ENCODE results near the gene MAGEC3.
"Not testable (repeated sequence)": the region's sequence is repeated elsewhere in the genome, so short reads cannot be mapped to it uniquely, and the experiment has no call there.

Gene MAGEC3, protein sequence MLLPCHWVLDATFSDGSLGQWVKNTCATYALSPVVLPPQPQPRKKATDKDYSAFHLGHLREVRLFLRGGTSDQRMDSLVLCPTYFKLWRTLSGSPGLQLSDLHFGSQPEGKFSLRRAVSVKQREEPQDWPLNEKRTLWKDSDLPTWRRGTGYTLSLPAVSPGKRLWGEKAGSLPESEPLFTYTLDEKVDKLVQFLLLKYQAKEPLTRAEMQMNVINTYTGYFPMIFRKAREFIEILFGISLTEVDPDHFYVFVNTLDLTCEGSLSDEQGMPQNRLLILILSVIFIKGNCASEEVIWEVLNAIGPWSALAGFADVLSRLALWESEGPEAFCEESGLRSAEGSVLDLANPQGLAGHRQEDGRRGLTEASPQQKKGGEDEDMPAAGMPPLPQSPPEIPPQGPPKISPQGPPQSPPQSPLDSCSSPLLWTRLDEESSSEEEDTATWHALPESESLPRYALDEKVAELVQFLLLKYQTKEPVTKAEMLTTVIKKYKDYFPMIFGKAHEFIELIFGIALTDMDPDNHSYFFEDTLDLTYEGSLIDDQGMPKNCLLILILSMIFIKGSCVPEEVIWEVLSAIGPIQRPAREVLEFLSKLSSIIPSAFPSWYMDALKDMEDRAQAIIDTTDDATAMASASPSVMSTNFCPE

DNA sequence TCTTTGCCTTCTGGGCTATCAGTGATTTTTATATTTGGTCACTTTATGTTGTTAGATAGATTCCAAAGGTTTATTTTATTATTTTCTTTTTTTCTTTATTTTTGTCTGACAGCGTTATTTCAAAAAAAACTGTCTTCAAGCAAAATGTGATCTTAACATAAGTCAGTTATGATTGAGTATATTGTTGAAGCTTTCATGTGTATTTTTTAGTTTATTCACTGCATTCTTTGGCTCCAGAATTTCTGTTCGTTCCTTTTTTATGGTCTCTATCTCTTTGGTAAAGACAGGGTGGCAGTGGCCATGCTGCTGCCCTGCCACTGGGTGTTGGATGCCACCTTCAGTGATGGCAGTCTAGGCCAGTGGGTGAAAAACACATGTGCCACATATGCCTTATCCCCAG is at the start of gene MAGEC3:
Gene MAGEC3 (plus strand): TSS at position 301 of the 400 bp plus-strand sequence. CDS start 0 bp downstream, at position 301.
- FAIRE-seq, result no peak

DNA sequence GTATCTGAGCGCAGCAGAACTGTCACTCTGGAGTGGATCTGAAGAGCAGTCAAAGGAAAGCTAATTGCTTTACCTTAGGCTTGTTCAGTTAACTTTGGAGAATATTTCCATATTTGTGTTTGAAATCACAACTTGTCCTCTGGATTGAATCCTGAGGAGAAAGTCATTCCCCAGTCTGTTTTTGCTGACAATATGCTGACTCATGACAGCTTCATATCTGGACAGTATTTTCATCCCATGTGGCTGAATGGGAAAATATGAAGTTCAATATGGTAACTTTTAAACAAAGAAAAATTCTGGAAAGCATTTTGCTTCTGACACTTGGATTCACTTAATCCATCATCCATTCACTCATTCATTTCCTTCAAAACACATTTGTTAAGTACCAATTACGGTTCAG is 46.3 kb upstream of the MAGEC3 start:
- no peak for FAIRE-seq

DNA sequence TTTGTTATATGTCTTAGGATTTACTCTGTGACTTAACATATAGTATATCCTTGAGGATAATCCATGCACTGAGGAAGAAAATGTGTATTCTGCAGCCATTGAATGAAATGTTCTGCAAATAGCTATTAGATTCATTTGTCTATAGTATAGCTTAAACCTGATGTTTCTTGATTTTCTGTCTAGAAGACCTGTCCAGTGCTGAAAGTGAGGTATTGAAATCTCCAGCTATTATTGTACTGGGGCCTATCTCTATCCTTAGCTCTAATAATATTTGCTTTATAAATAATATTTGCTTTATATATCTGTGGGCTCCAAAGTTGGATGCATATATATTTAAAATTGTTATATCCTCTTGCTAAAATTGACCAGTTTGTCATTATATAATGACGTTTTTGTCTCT is 26.7 kb upstream of the MAGEC3 start:
- FAIRE-seq, result no peak

DNA sequence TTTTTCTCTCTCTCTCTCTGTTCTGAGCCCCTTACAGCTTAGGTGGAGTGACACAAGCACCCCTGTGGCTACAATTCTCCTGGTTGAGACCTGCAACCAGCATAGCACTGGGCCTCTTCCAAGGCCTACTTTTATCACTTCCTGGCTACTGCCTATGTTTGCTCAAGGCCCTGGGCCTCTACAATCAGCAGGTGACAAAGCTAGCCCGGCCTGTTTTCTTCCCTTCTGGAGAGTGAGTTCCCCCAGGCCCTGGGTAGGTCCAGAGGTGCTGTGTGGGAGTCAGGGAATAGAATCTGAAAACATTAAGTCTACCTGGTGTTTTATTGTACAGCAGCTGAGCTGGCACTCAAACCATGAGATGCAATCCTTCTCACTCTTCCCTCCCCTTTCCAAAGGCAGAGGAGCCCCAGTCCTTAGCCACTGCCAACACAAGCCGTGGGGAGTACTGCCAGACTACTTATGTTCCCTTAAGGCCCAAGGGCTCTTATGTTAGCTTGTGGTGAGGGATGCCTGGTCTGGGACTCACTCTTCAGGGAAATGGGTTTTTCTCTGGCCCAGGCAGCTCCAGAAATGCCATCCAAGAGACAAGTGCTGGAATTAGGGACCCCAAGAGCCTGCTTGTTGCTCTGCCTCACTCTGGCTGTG is 23.8 kb upstream of the MAGEC3 start:
- no peak for FAIRE-seq

DNA sequence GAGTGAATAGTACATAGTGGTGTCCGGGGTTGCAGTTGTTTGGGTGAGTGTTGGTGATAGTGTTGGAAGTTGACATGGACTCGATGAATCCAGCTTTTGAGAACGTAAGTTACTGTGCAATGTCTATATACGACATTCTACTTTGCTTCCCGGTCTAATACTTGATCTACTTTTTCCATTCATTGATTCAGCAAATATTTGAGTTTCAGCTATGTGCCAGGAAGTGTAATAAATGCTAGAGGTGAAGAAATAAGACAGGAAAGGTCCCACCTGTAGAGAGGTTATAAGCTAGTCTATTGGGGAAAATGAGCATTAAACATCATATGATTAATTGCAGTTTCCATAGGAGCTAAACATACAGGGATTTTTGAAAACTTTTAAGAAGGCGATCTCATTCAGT is 22.2 kb upstream of the MAGEC3 start:
- FAIRE-seq, result no peak

DNA sequence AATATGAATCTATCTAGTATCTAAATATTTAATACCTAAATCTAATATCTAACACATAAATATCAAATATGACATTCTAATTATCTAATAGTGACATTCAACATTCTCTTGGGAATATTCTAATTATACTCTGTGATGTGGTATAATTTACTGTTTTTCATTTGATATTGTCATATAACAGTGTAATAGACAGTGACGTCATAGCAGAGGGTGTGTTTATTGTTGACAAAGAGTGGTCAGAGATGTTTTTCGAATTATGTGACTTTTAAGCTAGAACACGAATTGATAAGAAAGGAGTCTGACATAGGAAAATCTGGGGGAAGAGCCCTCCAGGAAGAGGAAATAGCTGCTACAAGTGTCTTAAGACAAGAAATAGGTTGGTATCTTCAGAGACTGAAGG is 5.9 kb upstream of the MAGEC3 start:
- no peak for FAIRE-seq

DNA sequence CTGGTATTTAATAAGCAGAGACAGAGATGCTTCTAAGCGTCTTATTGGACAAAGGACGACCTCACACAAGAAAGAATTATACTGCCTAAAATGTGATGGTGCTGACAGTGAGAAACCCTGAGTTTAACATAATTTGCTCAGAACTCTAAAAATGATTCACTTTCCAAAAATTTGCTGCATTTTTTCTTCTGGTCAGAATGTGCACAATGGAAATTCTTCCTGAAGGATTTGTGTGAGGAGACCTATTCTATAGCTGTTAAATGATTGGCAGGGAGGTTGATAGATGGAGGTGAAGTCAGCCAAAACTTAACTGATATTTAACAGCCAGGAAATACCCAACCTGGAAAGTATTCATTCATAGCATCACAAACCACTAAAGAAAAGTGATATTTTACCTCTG is 1.7 kb downstream of the MAGEC3 start:
- no peak for FAIRE-seq

DNA sequence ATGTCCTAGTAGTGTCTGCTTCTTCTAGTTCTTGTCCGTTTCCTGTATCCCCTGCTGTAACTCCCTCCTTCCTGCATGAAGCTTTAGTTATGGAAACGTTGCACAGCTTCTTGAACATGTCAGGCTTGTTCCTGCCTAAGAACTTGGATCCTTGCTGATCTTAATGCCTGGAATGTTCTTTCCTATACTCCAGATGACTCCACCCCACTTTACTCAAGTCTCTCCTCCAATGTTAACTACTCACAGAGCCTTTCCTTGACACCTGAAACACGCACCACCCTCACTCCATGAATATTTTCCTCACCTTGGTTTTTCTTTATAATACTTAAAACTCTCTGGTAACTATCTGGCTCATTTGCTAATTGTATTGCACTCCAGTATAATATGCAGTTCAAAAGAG is 19.4 kb downstream of the MAGEC3 start:
- no peak for FAIRE-seq

DNA sequence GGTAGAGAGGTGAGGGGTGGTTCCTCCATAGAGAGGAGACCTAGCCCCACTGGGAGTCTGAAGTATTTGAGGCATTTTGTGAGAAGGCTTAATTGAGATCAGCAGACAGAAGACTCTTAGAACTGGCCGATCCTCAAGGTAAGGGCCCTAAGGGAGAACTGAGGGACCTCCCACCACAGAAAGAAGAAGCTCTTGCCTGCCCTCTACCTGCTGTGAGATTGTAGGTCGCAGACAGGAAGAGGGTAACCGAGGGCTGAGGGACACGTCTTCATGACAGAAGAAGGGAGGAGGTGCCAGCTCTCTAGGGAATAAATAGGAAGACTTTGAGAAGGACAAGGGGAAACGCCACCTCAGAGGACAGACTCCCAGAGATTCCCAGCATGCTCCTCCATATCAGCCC is 41.5 kb downstream of the MAGEC3 start:
- FAIRE-seq, result no peak

DNA sequence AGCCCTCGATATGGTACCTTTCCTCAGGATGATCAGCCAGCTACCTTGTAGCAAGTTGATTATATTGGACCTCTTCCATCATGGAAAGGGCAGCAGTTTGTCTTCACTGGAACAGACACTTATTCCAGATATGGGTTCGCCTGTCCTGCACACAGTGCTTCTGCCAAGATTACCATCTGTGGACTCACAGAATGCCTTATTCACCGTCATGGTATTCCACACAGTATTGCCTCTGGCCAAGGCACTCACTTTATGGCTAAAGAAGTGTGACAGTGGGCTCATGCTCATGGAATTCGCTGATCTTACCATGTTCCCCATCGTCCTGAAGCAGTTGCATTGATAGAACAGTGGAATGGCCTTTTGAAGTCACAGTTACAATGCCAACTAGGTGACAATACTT is 50.7 kb downstream of the MAGEC3 start:
- FAIRE-seq, result not testable (repeated sequence)

DNA sequence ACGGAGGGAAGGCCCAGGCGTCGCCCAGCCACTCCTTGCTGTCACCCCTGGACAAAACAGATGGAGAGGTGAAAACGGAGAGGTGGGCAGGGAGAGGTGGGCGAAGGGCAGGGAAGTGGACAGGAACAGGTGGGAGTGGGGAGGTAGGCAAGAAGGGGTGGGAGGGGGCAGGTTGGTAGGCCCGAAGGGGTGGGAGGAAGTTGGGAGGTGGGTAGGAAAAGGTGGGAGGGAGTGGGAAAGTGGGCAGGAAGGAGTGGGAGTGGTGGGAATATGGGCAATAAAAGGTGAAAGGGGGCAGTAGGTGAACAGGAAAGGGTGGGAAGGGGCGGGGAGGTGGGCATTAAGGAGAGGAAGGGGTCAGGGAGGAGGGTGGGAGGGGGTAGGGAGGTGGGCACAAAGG is 56.6 kb downstream of the MAGEC3 start:
- no peak for FAIRE-seq

DNA sequence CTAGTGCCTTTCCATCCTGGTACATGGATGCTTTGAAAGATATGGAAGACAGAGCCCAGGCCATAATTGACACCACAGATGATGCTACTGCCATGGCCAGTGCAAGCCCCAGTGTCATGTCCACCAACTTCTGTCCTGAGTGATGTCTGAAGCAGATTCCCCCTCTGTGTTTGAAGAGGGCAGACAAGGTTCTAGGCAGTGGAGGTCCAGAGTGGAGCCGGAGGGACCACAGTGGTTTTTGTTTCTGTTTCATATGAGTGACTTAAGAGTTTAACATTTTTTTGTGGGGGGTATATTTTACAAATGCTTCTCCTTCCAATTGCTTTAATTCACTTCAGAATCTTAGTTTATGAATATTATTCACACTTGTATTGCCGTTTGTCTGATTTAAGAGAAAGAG is 59.6 kb downstream of the MAGEC3 start:
- FAIRE-seq, result no peak

DNA sequence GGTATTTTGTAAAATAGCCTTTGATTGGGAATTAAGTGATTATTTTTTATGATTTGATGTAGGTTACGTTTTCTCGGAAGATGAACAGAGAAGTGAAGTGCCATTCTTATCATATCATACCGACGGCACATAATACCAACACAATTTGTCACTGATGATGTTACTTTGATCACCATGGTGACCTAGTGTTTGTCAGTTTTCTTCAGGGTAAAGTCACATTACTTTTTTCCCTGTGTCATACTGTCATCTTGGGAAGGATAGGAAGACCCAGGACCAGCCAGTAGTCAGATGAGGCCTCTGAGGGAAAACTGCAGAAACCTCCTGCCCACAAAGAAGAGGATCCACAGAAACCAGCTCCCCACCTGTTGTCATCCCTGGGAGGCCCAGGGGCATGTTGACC is 64.2 kb downstream of the MAGEC3 start:
- no peak for FAIRE-seq

DNA sequence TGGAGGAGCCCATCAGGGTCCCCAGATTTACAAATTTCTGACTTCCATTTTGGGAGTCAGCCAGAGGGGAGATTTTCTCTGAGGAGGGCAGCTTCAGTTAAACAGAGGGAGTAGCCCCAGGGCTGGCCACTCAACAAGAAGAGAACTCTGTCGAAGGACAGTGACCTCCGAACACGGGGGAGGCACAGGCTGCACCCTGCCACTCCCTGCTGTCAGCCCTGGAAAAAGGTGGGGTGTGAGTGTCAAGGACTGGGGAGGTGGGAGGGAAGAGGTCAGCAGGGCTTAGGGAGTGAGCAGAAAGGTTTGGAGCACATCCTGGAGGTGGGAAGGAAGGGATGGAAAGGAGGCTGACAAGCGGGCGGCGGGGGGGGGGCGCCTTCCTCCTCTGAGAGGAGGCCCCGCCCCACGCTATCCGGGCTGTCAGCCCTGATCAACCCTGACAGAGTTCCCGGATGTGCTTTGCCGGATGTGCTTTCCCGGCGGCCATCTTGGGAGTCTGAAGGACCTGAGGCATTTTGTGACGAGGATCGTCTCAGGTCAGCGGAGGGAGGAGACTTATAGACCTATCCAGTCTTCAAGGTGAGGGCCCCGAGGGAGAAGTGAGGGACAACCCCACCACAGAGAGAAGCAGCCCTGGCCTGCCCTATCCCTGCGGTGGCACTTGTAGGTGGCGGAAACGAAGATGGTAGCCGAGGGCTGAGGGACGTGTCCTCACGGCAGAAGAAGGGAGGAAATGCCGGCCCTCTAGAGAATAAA is 65.5 kb downstream of the MAGEC3 start, which contains the start of gene MAGEC1:
Gene MAGEC1 (plus strand): TSS at position 495 of the 756 bp plus-strand sequence. CDS start 1,179 bp downstream, outside the sequence.
- no peak for FAIRE-seq

DNA sequence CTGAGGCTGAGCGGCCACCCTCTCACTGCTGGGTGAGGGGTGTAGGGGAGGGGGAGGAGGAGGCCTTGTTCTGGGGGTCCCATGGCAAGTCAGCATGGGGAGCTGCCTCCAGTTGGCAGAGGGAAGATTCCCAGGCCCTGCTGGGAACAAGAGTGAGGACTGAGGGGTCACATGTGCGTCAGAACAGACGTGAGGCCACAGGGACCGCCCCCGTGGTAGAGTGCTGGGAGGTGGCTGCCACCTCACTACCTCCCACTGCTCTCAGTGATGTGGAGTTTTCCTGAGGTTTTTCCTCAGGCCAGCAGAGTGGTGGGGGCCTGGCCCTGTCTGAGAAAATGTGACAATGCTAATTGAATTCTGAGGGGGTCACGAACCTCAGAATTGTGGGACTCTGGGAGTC is 66.1 kb downstream of the MAGEC3 start:
- no peak for FAIRE-seq

DNA sequence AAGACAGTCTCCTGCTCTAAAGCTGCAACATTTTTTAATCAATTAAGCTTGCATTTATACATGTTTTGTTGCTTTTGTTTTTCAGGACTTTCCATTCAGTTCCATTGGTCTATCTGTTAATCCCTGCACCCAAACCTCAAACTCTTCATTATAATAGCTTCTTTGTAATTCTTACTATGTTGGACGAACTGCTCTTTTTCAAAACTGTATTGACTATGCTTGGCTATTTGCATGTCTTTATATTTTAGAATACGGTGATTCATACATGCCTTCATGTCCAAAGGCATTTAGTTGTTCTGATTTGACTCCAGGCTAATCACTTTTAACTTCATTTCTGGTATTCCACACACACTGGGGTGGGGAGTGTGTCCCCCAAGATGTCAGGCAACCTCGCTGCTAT is 79.7 kb downstream of the MAGEC3 start:
- FAIRE-seq, result no peak

DNA sequence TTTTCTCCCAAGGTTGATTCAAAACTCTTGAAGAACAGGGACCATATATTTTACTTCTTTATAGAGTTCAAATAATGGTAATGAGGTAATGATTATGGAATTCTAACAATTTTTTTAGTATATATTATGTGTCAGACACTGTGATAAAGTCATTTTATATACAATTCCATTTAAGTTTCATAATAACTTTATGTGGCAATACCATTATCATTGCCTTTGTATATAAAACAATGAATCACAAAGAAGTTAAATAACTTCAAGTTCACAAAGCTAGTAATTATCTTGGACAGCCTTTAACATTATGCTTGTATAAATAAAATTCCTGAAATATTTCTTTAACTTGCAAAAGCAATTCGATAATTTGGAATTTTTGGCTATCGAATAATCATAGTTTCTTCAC is 86.2 kb downstream of the MAGEC3 start:
- no peak for FAIRE-seq

DNA sequence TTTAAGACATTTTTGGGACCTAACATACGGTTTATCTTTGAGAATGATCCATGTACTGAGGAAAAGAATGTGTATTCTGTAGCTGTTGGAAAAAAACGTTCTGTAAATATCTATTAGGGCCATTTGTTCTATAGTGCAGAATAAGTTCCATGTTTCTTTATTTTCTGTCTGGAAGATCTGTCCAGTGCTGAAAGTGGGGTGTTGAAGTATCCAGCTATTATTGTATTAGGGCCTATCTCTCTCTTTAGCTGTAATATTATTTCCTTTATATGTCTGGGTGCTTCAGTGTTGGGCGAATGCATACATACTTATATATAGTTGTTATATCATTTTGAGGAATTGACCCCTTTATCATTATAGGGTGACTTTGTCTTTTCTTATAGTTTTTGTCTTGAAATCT is 90.3 kb downstream of the MAGEC3 start:
- FAIRE-seq, result no peak

DNA sequence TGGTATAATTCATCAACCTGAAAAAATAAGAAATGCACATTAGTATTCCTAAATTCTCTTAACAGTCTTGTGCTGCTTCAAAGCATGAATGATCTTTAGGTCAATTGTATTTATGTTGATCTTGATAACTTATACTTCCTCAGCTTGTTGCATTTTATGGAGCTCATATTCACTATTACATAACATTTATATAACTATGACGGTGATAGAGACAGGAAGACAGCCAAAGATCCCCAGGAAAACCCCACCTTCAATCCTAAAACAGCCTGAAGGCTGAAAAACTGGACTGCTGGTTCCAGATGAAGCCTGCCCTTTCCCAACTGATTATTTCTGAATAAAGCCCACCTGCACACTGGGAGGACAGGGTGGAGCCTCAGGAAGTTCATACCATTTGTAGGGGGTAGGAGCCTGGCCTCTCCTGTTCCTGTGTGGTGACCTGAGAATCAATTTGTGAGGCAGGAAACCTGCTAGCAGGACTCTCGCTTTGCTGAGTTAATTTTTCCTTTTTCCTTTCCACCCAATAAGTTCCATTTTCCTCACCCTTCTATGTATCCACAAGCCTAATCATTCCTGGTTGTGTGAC is 96.0 kb downstream of the MAGEC3 start:
- FAIRE-seq, result no peak

DNA sequence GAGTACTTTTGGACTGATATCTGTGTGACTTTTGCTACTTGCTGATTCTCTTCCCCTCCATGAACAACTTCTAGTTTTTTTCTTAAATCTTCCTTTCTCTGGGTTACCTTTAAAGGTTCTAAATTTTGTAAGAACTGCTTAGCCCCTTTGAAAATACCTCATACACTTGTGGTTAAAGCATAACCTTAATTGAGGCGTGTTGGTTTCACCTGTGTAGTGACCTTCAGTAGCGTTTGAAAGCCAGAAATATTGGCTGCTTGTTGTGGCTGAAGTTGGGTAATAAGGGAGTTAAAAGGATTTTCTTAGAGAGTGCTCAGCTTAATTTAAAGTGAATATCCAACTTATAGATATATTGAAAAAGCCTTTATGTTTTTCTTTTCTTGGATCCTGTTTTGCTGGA is 97.5 kb downstream of the MAGEC3 start:
- FAIRE-seq, result no peak

DNA sequence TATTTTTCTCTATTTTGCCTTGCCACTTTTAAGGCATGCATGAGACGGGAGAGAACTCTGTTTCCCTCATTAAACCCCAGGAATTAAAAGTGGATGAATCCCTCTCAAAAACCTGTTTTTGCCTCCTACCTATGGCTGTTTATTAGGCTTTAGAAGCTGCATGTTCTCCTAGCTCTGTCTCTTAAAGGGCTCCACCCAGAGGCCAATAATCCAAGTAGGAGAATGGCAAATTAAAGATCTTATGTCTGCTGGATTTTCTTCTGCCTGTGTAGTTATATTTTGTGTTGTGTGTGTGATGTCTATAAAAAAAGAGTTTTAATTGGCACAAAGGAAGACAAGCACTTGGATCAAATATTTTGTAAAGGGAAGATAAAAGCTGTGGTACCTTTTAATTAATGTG is 98.0 kb downstream of the MAGEC3 start:
- FAIRE-seq, result no peak

DNA sequence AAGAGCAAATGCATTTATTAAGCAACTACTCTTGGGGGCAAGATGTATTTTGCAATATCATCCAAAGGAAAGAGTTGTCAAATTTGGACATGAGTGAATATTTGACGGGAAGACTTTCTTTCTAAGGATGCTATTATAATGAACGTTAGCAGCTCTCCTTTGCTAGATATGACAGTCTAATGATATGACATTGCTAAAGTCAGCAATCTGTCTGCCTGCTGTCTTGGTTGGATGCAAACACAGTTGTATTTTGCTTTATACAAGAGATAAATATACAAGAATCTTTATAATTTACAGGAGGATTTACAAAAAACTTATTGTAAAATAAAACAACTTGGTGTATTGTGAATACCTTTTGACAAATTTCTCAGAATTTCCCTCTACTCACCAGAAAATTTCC is 103.1 kb downstream of the MAGEC3 start:
- FAIRE-seq, result no peak

DNA sequence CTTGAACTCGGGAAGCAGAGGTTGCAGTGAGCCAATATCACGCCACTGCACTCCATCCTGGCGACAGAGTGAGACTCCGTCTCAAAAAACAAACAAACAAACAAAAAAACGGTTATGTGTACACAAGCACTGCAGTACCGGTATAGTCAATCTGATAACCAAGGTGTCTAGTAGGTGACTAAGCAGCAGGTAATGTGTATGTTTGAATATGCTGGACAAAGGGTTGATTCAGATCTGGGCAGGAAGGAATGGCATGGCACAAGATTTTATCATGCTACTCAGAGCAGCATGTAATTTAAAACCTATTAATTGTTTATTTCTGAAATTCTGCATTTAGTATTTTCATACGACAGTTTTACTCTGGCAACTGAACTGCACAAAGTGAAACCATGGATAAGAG is 107.3 kb downstream of the MAGEC3 start:
- no peak for FAIRE-seq
